ENCODE data around the gene C10orf88. TPM values are rescaled to one million over a fixed set of nuclear protein-coding genes. Genes with fewer than 3 reads are reported as not detected.

Gene C10orf88
- total and polyA plus RNA-seq, 7 donors, result 3.0 to 10.2 (median 3.6) TPM

- no peaks in the 10 kb centered on the region for H3K27me3 ChIP-seq
- intact Hi-C loops (cut with DNase I), result no loop called here
Observed at GRCh38 chr10:122998934-122999333, 44.9 kb upstream of the C10orf88 start.

GRCh38 chr10:122998360-122998917 lies 44.4 kb upstream of the C10orf88 start:
- Histone ChIP-seq H3K27ac (no peak overlapping the region), H3K4me1 (peaks cover 0 to 22% (median 11%) of the 10 kb centered on the region in 4 donors), H3K4me3 (no peak overlapping the region), H3K27me3 (no peaks in the 10 kb centered on the region), H3K36me3 (peaks cover 0 to 49% (median 11%) of the 10 kb centered on the region in 4 donors), H3K9me3 (no peaks in the 10 kb centered on the region)
- TF ChIP-seq EP300 (IDR thresholded peaks at IDR 0.05), result no peak
- no peak for TF ChIP-seq POLR2AphosphoS5 (IDR thresholded peaks at IDR 0.05)
- no peak for TF ChIP-seq CTCF (IDR thresholded peaks at IDR 0.05)
- no peak for TF ChIP-seq POLR2A (IDR thresholded peaks at IDR 0.05)
- no peak for DNase-seq
- intact Hi-C loops (cut with DNase I), result no loop called here
- WGBS, 2 donors, result 91% methylated on average over 6 of the region's 6 CpGs

More at GRCh38 chr10:122998934-122999333, 44.9 kb upstream of the C10orf88 start:
- Histone ChIP-seq H3K36me3 (peaks cover 0 to 44% (median 6%) of the 10 kb centered on the region in 4 donors), H3K27ac (no peak overlapping the region), H3K9me3 (no peaks in the 10 kb centered on the region), H3K4me1 (peaks cover 0 to 22% (median 11%) of the 10 kb centered on the region in 4 donors), H3K4me3 (no peak overlapping the region)
- DNase-seq, result no peak
- 97 to 99% methylated on average over 3 of the region's 3 CpGs for WGBS, 2 donors
- TF ChIP-seq CTCF (IDR thresholded peaks at IDR 0.05) (no peak), POLR2AphosphoS5 (IDR thresholded peaks at IDR 0.05) (no peak), POLR2A (IDR thresholded peaks at IDR 0.05) (no peak)

- TF ChIP-seq CTCF (IDR thresholded peaks at IDR 0.05), result no peak
- no peak for TF ChIP-seq EP300 (IDR thresholded peaks at IDR 0.05)
- TF ChIP-seq POLR2AphosphoS5 (IDR thresholded peaks at IDR 0.05), result no peak
- no peak for TF ChIP-seq POLR2A (IDR thresholded peaks at IDR 0.05)
- intact Hi-C loops (cut with DNase I), result no loop called here
- Histone ChIP-seq H3K27me3 (no peaks in the 10 kb centered on the region), H3K27ac (no peak overlapping the region), H3K4me3 (no peak overlapping the region), H3K4me1 (peaks cover 0 to 22% (median 11%) of the 10 kb centered on the region in 4 donors), H3K36me3 (peaks cover 0 to 54% (median 12%) of the 10 kb centered on the region in 4 donors), H3K9me3 (no peaks in the 10 kb centered on the region)
- 85 to 86% methylated on average over 3 of the region's 3 CpGs for WGBS, 2 donors
- DNase-seq, result no peak
Observed at GRCh38 chr10:122997864-122998263, 43.8 kb upstream of the C10orf88 start.

GRCh38 chr10:122995936-122996335 lies 41.9 kb upstream of the C10orf88 start:
- 89 to 93% methylated on average over 4 of the region's 4 CpGs for WGBS, 2 donors
- Histone ChIP-seq H3K9me3 (no peaks in the 10 kb centered on the region), H3K27ac (no peak overlapping the region), H3K36me3 (peaks cover 0 to 61% (median 12%) of the 10 kb centered on the region in 4 donors), H3K27me3 (no peaks in the 10 kb centered on the region), H3K4me1 (peaks cover 0 to 18% (median 11%) of the 10 kb centered on the region in 4 donors), H3K4me3 (no peak overlapping the region)
- DNase-seq, result no peak
- intact Hi-C loops (cut with DNase I), result no loop called here
- no peak for TF ChIP-seq EP300 (IDR thresholded peaks at IDR 0.05)

GRCh38 chr10:122993797-122994336 lies 39.8 kb upstream of the C10orf88 start:
- Histone ChIP-seq H3K4me3 (no peak overlapping the region), H3K36me3 (peaks cover 0 to 68% (median 12%) of the 10 kb centered on the region in 4 donors), H3K9me3 (no peaks in the 10 kb centered on the region), H3K4me1 (peaks cover 0 to 2% (median under 1%) of the 10 kb centered on the region in 4 donors), H3K27me3 (no peaks in the 10 kb centered on the region), H3K27ac (no peak overlapping the region)
- no peak for DNase-seq
- 95% methylated on average over 6 of the region's 6 CpGs for WGBS, 2 donors
- intact Hi-C loops (cut with DNase I), result no loop called here
- no peak for TF ChIP-seq CTCF (IDR thresholded peaks at IDR 0.05)
- no peak for TF ChIP-seq POLR2A (IDR thresholded peaks at IDR 0.05)
- no peak for TF ChIP-seq EP300 (IDR thresholded peaks at IDR 0.05)
- TF ChIP-seq POLR2AphosphoS5 (IDR thresholded peaks at IDR 0.05), result no peak
